Stimulated activated naive B cell treated with anti-CD40 and anti-IgM and Interleukin-4, amounts not matched to agents 10 μg/mL and 1 μg/mL and 100 μg/mL, for 72 hours (primary cell): ENCODE results near the gene PLPP4.

Experiments
- ATAC-seq, 2 donors: fragments of 150-1000 bp; cut with Tn5 transposase; replicated peaks; 2 replicates each; pipeline ENCODE4 v1.10.0; 2021; ENCODE audit warnings: moderate library complexity in 1 of 2
- DNase-seq: peaks from one replicate; pipeline ENCODE4 v3.0.0; 2021
- H3K27ac Mint-ChIP-seq: one replicate; pipeline ENCODE4 v1.8.0; 2022; ENCODE audit warnings: mild to moderate bottlenecking, mixed read lengths
- H3K27me3 Mint-ChIP-seq, 2 donors: one replicate each; pipeline ENCODE4 v1.8.0; 2022; ENCODE audit warnings: mixed read lengths in 2 of 2
- H3K36me3 Mint-ChIP-seq, 2 donors: one replicate each; pipeline ENCODE4 v1.8.0; 2022; ENCODE audit warnings: mixed read lengths in 2 of 2, mild to moderate bottlenecking in 1 of 2
- H3K4me1 Mint-ChIP-seq, 2 donors: one replicate each; pipeline ENCODE4 v1.8.0; 2022; ENCODE audit warnings: mixed read lengths in 2 of 2, mild to moderate bottlenecking in 1 of 2
- H3K4me3 Mint-ChIP-seq, 2 donors: one replicate each; pipeline ENCODE4 v1.8.0; 2022; ENCODE audit warnings: mild to moderate bottlenecking in 2 of 2, mixed read lengths in 2 of 2, moderate library complexity in 1 of 2
- H3K9me3 Mint-ChIP-seq, 2 donors: one replicate each; pipeline ENCODE4 v1.8.0; 2022; ENCODE audit warnings: mixed read lengths in 2 of 2, mild to moderate bottlenecking in 1 of 2

PLPP4 gene

GRCh38 chr10:120538091-120538490 lies 81.1 kb downstream of the PLPP4 start:
- ATAC-seq = no peak

GRCh38 chr10:120539076-120539475 lies 82.0 kb downstream of the PLPP4 start:
- Mint-ChIP-seq H3K27ac (no peak overlapping the region), H3K9me3 (peaks cover 9 to 15% of the 10 kb centered on the region in 2 donors), H3K36me3 (no peaks in the 10 kb centered on the region), H3K27me3 (peaks cover 3 to 10% of the 10 kb centered on the region in 2 donors), H3K4me1 (no peaks in the 10 kb centered on the region), H3K4me3 (no peak overlapping the region)
- ATAC-seq = no peak
- DNase-seq = no peak

More at GRCh38 chr10:120538091-120538490, 81.1 kb downstream of the PLPP4 start:
- Mint-ChIP-seq H3K4me3 (no peak overlapping the region), H3K27me3 (peaks cover 5 to 10% of the 10 kb centered on the region in 2 donors), H3K36me3 (no peaks in the 10 kb centered on the region), H3K27ac (no peak overlapping the region), H3K9me3 (peaks cover 10 to 16% of the 10 kb centered on the region in 2 donors), H3K4me1 (no peaks in the 10 kb centered on the region)
- no peak for DNase-seq

GRCh38 chr10:120540486-120540885 lies 83.5 kb downstream of the PLPP4 start:
- Mint-ChIP-seq H3K9me3 (peaks cover 0 to 2% of the 10 kb centered on the region in 2 donors), H3K4me3 (no peak overlapping the region), H3K36me3 (no peaks in the 10 kb centered on the region), H3K27me3 (peaks cover 0 to 3% of the 10 kb centered on the region in 2 donors), H3K27ac (no peak overlapping the region), H3K4me1 (no peaks in the 10 kb centered on the region)
- DNase-seq (no peak), ATAC-seq (no peak)

GRCh38 chr10:120541984-120542383 lies 85.0 kb downstream of the PLPP4 start:
- Mint-ChIP-seq H3K36me3 (no peaks in the 10 kb centered on the region), H3K4me1 (no peaks in the 10 kb centered on the region), H3K27me3 (peaks cover 0 to 3% of the 10 kb centered on the region in 2 donors), H3K9me3 (no peaks in the 10 kb centered on the region), H3K27ac (no peak overlapping the region), H3K4me3 (no peak overlapping the region)
- DNase-seq (no peak), ATAC-seq (no peak)

- no peaks in the 10 kb centered on the region for H3K9me3 Mint-ChIP-seq
- H3K4me1 Mint-ChIP-seq = no peaks in the 10 kb centered on the region
- no peak overlapping the region for H3K27ac Mint-ChIP-seq
- no peak overlapping the region for H3K4me3 Mint-ChIP-seq
- H3K27me3 Mint-ChIP-seq = peaks cover 0 to 3% of the 10 kb centered on the region in 2 donors
- H3K36me3 Mint-ChIP-seq = no peaks in the 10 kb centered on the region
- DNase-seq (no peak), ATAC-seq (no peak)
These were observed 85.6 kb downstream of the PLPP4 start for GRCh38 chr10:120542591-120542990.

GRCh38 chr10:120543291-120543690 lies 86.3 kb downstream of the PLPP4 start:
- Mint-ChIP-seq H3K36me3 (no peaks in the 10 kb centered on the region), H3K27ac (no peak overlapping the region), H3K4me1 (no peaks in the 10 kb centered on the region), H3K4me3 (no peak overlapping the region), H3K9me3 (no peaks in the 10 kb centered on the region), H3K27me3 (peaks cover 0 to 3% of the 10 kb centered on the region in 2 donors)
- ATAC-seq = no peak
- no peak for DNase-seq

- H3K27me3 Mint-ChIP-seq = peaks cover 0 to 3% of the 10 kb centered on the region in 2 donors
- no peak for DNase-seq
- H3K27ac Mint-ChIP-seq = no peak overlapping the region
- H3K4me3 Mint-ChIP-seq = no peak overlapping the region
- H3K4me1 Mint-ChIP-seq = no peaks in the 10 kb centered on the region
- no peak for ATAC-seq
- H3K9me3 Mint-ChIP-seq = no peaks in the 10 kb centered on the region
- no peaks in the 10 kb centered on the region for H3K36me3 Mint-ChIP-seq
These were observed 91.2 kb downstream of the PLPP4 start for GRCh38 chr10:120548210-120548609.

- no peaks in the 10 kb centered on the region for H3K36me3 Mint-ChIP-seq
- no peak for ATAC-seq
- no peaks in the 10 kb centered on the region for H3K4me1 Mint-ChIP-seq
- peaks cover 5 to 9% of the 10 kb centered on the region in 2 donors for H3K9me3 Mint-ChIP-seq
- no peaks in the 10 kb centered on the region for H3K27me3 Mint-ChIP-seq
- DNase-seq = no peak
- H3K4me3 Mint-ChIP-seq = no peak overlapping the region
- no peak overlapping the region for H3K27ac Mint-ChIP-seq
These were observed 95.2 kb downstream of the PLPP4 start for GRCh38 chr10:120552262-120552661.

- Mint-ChIP-seq H3K27me3 (no peaks in the 10 kb centered on the region), H3K36me3 (no peaks in the 10 kb centered on the region), H3K27ac (no peak overlapping the region), H3K9me3 (peaks cover 5 to 9% of the 10 kb centered on the region in 2 donors), H3K4me1 (no peaks in the 10 kb centered on the region), H3K4me3 (no peak overlapping the region)
- DNase-seq = no peak
- no peak for ATAC-seq
These were observed 96.9 kb downstream of the PLPP4 start for GRCh38 chr10:120553911-120554310.

- H3K4me3 Mint-ChIP-seq = no peak overlapping the region
These were observed 98.4 kb downstream of the PLPP4 start for GRCh38 chr10:120555436-120555835.

GRCh38 chr10:120555842-120556532 lies 99.0 kb downstream of the PLPP4 start:
- no peak for DNase-seq
- no peaks in the 10 kb centered on the region for H3K4me1 Mint-ChIP-seq

More at GRCh38 chr10:120555436-120555835, 98.4 kb downstream of the PLPP4 start:
- no peaks in the 10 kb centered on the region for H3K27me3 Mint-ChIP-seq
- no peak overlapping the region for H3K27ac Mint-ChIP-seq
- H3K4me1 Mint-ChIP-seq = no peaks in the 10 kb centered on the region
- ATAC-seq (no peak), DNase-seq (no peak)
- H3K9me3 Mint-ChIP-seq = peaks cover 5 to 9% of the 10 kb centered on the region in 2 donors
- H3K36me3 Mint-ChIP-seq = no peaks in the 10 kb centered on the region

GRCh38 chr10:120557311-120557710 lies 100.3 kb downstream of the PLPP4 start:
- peaks cover 6 to 9% of the 10 kb centered on the region in 2 donors for H3K9me3 Mint-ChIP-seq
- no peaks in the 10 kb centered on the region for H3K4me1 Mint-ChIP-seq
- no peak for DNase-seq
- no peak overlapping the region for H3K27ac Mint-ChIP-seq
- H3K36me3 Mint-ChIP-seq = no peaks in the 10 kb centered on the region
- ATAC-seq = no peak
- no peak overlapping the region for H3K4me3 Mint-ChIP-seq
- no peaks in the 10 kb centered on the region for H3K27me3 Mint-ChIP-seq

More at GRCh38 chr10:120555842-120556532, 99.0 kb downstream of the PLPP4 start:
- Mint-ChIP-seq H3K27ac (no peak overlapping the region), H3K27me3 (no peaks in the 10 kb centered on the region), H3K9me3 (peaks cover 5 to 9% of the 10 kb centered on the region in 2 donors), H3K36me3 (no peaks in the 10 kb centered on the region), H3K4me3 (no peak overlapping the region)
- ATAC-seq = no peak

GRCh38 chr10:120559800-120560199 lies 102.8 kb downstream of the PLPP4 start:
- no peaks in the 10 kb centered on the region for H3K27me3 Mint-ChIP-seq
- ATAC-seq (no peak), DNase-seq (no peak)
- no peaks in the 10 kb centered on the region for H3K4me1 Mint-ChIP-seq
- H3K4me3 Mint-ChIP-seq = no peak overlapping the region
- no peak overlapping the region for H3K27ac Mint-ChIP-seq
- peaks cover 0 to 1% of the 10 kb centered on the region in 2 donors for H3K9me3 Mint-ChIP-seq
- no peaks in the 10 kb centered on the region for H3K36me3 Mint-ChIP-seq

GRCh38 chr10:120562956-120563355 lies 105.9 kb downstream of the PLPP4 start:
- Mint-ChIP-seq H3K9me3 (peaks cover 0 to 1% of the 10 kb centered on the region in 2 donors), H3K4me1 (no peaks in the 10 kb centered on the region), H3K4me3 (no peak overlapping the region), H3K27ac (no peak overlapping the region), H3K27me3 (no peaks in the 10 kb centered on the region), H3K36me3 (no peaks in the 10 kb centered on the region)
- DNase-seq (no peak), ATAC-seq (no peak)

GRCh38 chr10:120570418-120570817 lies 113.4 kb downstream of the PLPP4 start:
- H3K9me3 Mint-ChIP-seq = no peaks in the 10 kb centered on the region
- H3K36me3 Mint-ChIP-seq = no peaks in the 10 kb centered on the region
- ATAC-seq (no peak), DNase-seq (no peak)
- H3K4me3 Mint-ChIP-seq = no peak overlapping the region
- peaks cover 0 to 5% of the 10 kb centered on the region in 2 donors for H3K27me3 Mint-ChIP-seq
- H3K27ac Mint-ChIP-seq = no peak overlapping the region
- H3K4me1 Mint-ChIP-seq = no peaks in the 10 kb centered on the region
